Measurements from ENCODE around the gene TANC1. TPM values are rescaled to one million over a fixed set of nuclear protein-coding genes. Genes with fewer than 3 reads are reported as not detected.

TANC1 gene
- total RNA-seq, 2 donors from 2014 or later, result 2.9 to 9.5 TPM

- Mint-ChIP-seq H3K9me3 (no peaks in the 10 kb centered on the region), H3K27ac (no peak overlapping the region), H3K36me3 (ENCODE audit: low read depth) (peaks cover 3% of the 10 kb centered on the region), H3K4me3 (no peak overlapping the region), H3K4me1 (no peaks in the 10 kb centered on the region), H3K27me3 (ENCODE audit: insufficient read depth) (no peaks in the 10 kb centered on the region)
- Histone ChIP-seq H3K27ac (ENCODE audit: low read depth, low read length) (no peak overlapping the region), H3K36me3 (ENCODE audit: control insufficient read depth, insufficient read depth, low read length) (peaks cover 81% of the 10 kb centered on the region), H3K4me3 (ENCODE audit: low read length) (no peak overlapping the region), H3K9me3 (ENCODE audit: control insufficient read depth, low read length) (peaks cover 8% of the 10 kb centered on the region), H3K9ac (ENCODE audit: extremely low read depth, low read length, poor library complexity, severe bottlenecking) (no peak overlapping the region), H3K4me1 (ENCODE audit: control insufficient read depth, insufficient read depth, low read length) (no peaks in the 10 kb centered on the region), H3K27me3 (ENCODE audit: control insufficient read depth, insufficient read depth, low read length, poor library complexity, severe bottlenecking) (no peaks in the 10 kb centered on the region)
- TF ChIP-seq, protein P1, sequence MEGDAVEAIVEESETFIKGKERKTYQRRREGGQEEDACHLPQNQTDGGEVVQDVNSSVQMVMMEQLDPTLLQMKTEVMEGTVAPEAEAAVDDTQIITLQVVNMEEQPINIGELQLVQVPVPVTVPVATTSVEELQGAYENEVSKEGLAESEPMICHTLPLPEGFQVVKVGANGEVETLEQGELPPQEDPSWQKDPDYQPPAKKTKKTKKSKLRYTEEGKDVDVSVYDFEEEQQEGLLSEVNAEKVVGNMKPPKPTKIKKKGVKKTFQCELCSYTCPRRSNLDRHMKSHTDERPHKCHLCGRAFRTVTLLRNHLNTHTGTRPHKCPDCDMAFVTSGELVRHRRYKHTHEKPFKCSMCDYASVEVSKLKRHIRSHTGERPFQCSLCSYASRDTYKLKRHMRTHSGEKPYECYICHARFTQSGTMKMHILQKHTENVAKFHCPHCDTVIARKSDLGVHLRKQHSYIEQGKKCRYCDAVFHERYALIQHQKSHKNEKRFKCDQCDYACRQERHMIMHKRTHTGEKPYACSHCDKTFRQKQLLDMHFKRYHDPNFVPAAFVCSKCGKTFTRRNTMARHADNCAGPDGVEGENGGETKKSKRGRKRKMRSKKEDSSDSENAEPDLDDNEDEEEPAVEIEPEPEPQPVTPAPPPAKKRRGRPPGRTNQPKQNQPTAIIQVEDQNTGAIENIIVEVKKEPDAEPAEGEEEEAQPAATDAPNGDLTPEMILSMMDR (conservative IDR thresholded peaks at IDR 0.05), result no peak
- DNase-seq, result peak; percentile 3
- 93 to 98% methylated on average over 5 of the region's 6 CpGs for WGBS, 2 experiments (ENCODE audit: insufficient coverage in 1 of 2, insufficient read length in 1 of 2)
Measured at GRCh38 chr2:159163930-159164329, 195.5 kb downstream of the TANC1 start.

GRCh38 chr2:159164457-159164911, 196.0 kb downstream of the TANC1 start:
- Mint-ChIP-seq H3K27me3 (ENCODE audit: insufficient read depth) (no peaks in the 10 kb centered on the region), H3K27ac (no peak overlapping the region), H3K9me3 (no peaks in the 10 kb centered on the region), H3K4me1 (no peaks in the 10 kb centered on the region), H3K4me3 (no peak overlapping the region), H3K36me3 (ENCODE audit: low read depth) (peaks cover 3% of the 10 kb centered on the region)
- 93% methylated on average over 3 of the region's 3 CpGs; no CpG with 5 or more reads in 1 of the 2 experiments for WGBS, 2 experiments (ENCODE audit: insufficient coverage in 1 of 2, insufficient read length in 1 of 2)
- H3K4me1 ChIP-seq (ENCODE audit: control insufficient read depth, insufficient read depth, low read length), result no peaks in the 10 kb centered on the region
- H3K27me3 ChIP-seq (ENCODE audit: control insufficient read depth, insufficient read depth, low read length, poor library complexity, severe bottlenecking), result no peaks in the 10 kb centered on the region
- TF ChIP-seq, protein P1 (conservative IDR thresholded peaks at IDR 0.05), result no peak
- H3K4me3 ChIP-seq (ENCODE audit: low read length), result no peak overlapping the region
- no peak overlapping the region for H3K27ac ChIP-seq (ENCODE audit: low read depth, low read length)
- H3K9ac ChIP-seq (ENCODE audit: extremely low read depth, low read length, poor library complexity, severe bottlenecking), result no peak overlapping the region
- H3K9me3 ChIP-seq (ENCODE audit: control insufficient read depth, low read length), result peaks cover 8% of the 10 kb centered on the region
- peaks cover 86% of the 10 kb centered on the region for H3K36me3 ChIP-seq (ENCODE audit: control insufficient read depth, insufficient read depth, low read length)
- DNase-seq, result peak; percentile 11

DNA sequence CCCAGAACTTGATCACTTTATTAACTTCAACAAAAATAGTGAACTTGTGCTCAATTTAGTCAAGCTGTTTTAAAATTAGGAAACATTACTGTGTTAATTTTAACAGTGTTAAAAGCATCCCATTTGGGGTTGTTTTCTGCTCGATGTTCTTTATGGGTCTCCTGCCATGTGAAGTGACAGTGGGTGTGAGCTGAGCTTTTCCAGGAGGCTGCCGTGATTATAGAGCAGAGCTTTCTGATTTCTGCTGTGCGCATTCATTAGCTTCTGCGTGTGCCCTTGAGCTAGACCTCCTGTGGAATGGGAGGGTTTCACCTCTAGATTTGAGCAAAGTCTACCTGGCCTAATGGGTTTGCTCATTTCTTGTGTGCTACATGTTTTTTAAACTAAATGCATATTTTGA, 196.6 kb downstream of the TANC1 start:
- H3K36me3 ChIP-seq (ENCODE audit: control insufficient read depth, insufficient read depth, low read length), result peaks cover 88% of the 10 kb centered on the region
- TF ChIP-seq, protein P1 (conservative IDR thresholded peaks at IDR 0.05), result no peak
- no peak overlapping the region for H3K9ac ChIP-seq (ENCODE audit: extremely low read depth, low read length, poor library complexity, severe bottlenecking)
- Mint-ChIP-seq H3K4me3 (no peak overlapping the region), H3K27ac (no peak overlapping the region), H3K4me1 (no peaks in the 10 kb centered on the region), H3K27me3 (ENCODE audit: insufficient read depth) (no peaks in the 10 kb centered on the region), H3K9me3 (no peaks in the 10 kb centered on the region), H3K36me3 (ENCODE audit: low read depth) (peaks cover 3% of the 10 kb centered on the region)
- no peak overlapping the region for H3K4me3 ChIP-seq (ENCODE audit: low read length)
- no peaks in the 10 kb centered on the region for H3K4me1 ChIP-seq (ENCODE audit: control insufficient read depth, insufficient read depth, low read length)
- DNase-seq, result no peak
- H3K9me3 ChIP-seq (ENCODE audit: control insufficient read depth, low read length), result peaks cover 8% of the 10 kb centered on the region
- WGBS, 2 experiments (ENCODE audit: insufficient coverage in 1 of 2, insufficient read length in 1 of 2), result 93 to 94% methylated on average over 4 of the region's 4 CpGs
- H3K27ac ChIP-seq (ENCODE audit: low read depth, low read length), result no peak overlapping the region
- no peaks in the 10 kb centered on the region for H3K27me3 ChIP-seq (ENCODE audit: control insufficient read depth, insufficient read depth, low read length, poor library complexity, severe bottlenecking)
